Hepatocyte (in vitro differentiated cells): ENCODE results near the gene MAD2L2.

Experiments used
- EZH2 ChIP-seq: fragments of 200-600 bp; sonication (generic); IDR thresholded peaks from 2 replicates; pipeline ENCODE4 v1.6.1; 2016; ENCODE audit warnings: antibody characterized with exemption, mild to moderate bottlenecking, borderline replicate concordance
- EZH2phosphoT487 ChIP-seq: fragments of 200-600 bp; sonication (generic); IDR thresholded peaks from one replicate; pipeline ENCODE4 v1.6.1; 2018; ENCODE audit warnings: antibody characterized with exemption, mild to moderate bottlenecking, low read depth, moderate library complexity; ENCODE audit not compliant: unreplicated experiment, severe bottlenecking
- TF ChIP-seq, protein P1 (sequence below): fragments of 200-600 bp; sonication (generic); IDR thresholded peaks from 2 replicates; pipeline ENCODE4 v1.5.1; 2016; ENCODE audit warnings: antibody characterized with exemption, mild to moderate bottlenecking; ENCODE audit not compliant: poor library complexity

DNA sequence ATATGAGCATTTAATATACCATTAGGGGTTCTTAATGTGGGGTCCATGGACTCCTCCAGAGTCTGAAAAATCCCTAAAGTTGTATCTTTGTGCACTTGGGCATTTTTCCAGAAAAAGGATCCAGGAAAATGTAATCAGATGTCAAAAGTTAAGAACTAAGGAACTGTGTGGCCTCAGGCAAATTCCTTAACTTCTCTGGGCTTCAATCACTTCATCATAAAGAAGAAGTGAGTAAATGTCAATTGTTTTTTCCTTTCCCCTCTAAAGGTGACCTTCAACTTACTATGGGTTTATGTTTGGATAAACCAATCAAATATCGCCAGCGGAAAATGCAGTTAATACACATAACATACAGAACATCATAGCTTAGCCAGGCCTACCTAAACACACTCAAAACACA lies 2.5 kb downstream of the MAD2L2 start:
- TF ChIP-seq, protein P1, sequence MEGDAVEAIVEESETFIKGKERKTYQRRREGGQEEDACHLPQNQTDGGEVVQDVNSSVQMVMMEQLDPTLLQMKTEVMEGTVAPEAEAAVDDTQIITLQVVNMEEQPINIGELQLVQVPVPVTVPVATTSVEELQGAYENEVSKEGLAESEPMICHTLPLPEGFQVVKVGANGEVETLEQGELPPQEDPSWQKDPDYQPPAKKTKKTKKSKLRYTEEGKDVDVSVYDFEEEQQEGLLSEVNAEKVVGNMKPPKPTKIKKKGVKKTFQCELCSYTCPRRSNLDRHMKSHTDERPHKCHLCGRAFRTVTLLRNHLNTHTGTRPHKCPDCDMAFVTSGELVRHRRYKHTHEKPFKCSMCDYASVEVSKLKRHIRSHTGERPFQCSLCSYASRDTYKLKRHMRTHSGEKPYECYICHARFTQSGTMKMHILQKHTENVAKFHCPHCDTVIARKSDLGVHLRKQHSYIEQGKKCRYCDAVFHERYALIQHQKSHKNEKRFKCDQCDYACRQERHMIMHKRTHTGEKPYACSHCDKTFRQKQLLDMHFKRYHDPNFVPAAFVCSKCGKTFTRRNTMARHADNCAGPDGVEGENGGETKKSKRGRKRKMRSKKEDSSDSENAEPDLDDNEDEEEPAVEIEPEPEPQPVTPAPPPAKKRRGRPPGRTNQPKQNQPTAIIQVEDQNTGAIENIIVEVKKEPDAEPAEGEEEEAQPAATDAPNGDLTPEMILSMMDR, result no peak
- no peak for TF ChIP-seq EZH2phosphoT487
- TF ChIP-seq EZH2, result no peak
